Measurements from ENCODE around the gene HSD11B2.

The HSD11B2 gene

GRCh38 chr16:67430977-67431774, at the start of gene HSD11B2:
HSD11B2 (plus strand) TSS chr16:67431121; CDS start chr16:67431249, 128 bp downstream.
- peak in 1 of 2 experiments; percentile 72 for DNase-seq

- DNase-seq, result no peak
Observed at GRCh38 chr16:67383284-67383683, 47.6 kb upstream of the HSD11B2 start.

- no peak for DNase-seq
Observed at GRCh38 chr16:67384778-67385510, 46.0 kb upstream of the HSD11B2 start.

GRCh38 chr16:67386861-67387455, 44.0 kb upstream of the HSD11B2 start:
- no peak for DNase-seq

GRCh38 chr16:67387479-67388079, 43.3 kb upstream of the HSD11B2 start:
- DNase-seq, result no peak

- no peak for DNase-seq
Observed at GRCh38 chr16:67388191-67388590, 42.7 kb upstream of the HSD11B2 start.

- DNase-seq, result no peak
Observed at GRCh38 chr16:67388591-67388990, 42.3 kb upstream of the HSD11B2 start.

- DNase-seq, result no peak
Observed at GRCh38 chr16:67389911-67390815, 40.8 kb upstream of the HSD11B2 start.

- DNase-seq, result no peak
Observed at GRCh38 chr16:67390816-67391423, 40.0 kb upstream of the HSD11B2 start.

GRCh38 chr16:67391424-67392300, 39.3 kb upstream of the HSD11B2 start:
- DNase-seq, result peak in 1 of 2 experiments; percentile 8

- DNase-seq, result no peak
Observed at GRCh38 chr16:67392301-67393059, 38.4 kb upstream of the HSD11B2 start.

GRCh38 chr16:67393111-67393787, 37.7 kb upstream of the HSD11B2 start, which contains the start of gene TPPP3:
TPPP3 (minus strand) TSS chr16:67393498; CDS start chr16:67391111, 2,387 bp downstream.
- DNase-seq, result peak; percentile 38 to 83

- DNase-seq, result no peak
Observed at GRCh38 chr16:67393788-67394154, 37.1 kb upstream of the HSD11B2 start.

- no peak for DNase-seq
Observed at GRCh38 chr16:67394155-67395104, 36.5 kb upstream of the HSD11B2 start.

GRCh38 chr16:67395105-67395457, 35.8 kb upstream of the HSD11B2 start:
- DNase-seq, result no peak

GRCh38 chr16:67395458-67396158, 35.3 kb upstream of the HSD11B2 start:
- DNase-seq, result peak; percentile 86 to 93
